HG03378 (cell line): ENCODE results near the gene PEX10.

Source experiments
- ATAC-seq: cut with Tn5 transposase; IDR thresholded peaks from one replicate; pipeline ENCODE4 v1.9.1; 2021; ENCODE audit warnings: mild to moderate bottlenecking, moderate library complexity; ENCODE audit not compliant: unreplicated experiment

Gene PEX10

GRCh38 chr1:2377751-2378440 is 34.5 kb downstream of the PEX10 start:
- ATAC-seq, result no peak

- no peak for ATAC-seq
These were observed 35.3 kb downstream of the PEX10 start for GRCh38 chr1:2376931-2377672.

- no peak for ATAC-seq
These were observed 36.1 kb downstream of the PEX10 start for GRCh38 chr1:2376261-2376741.

- ATAC-seq, result no peak
These were observed 36.5 kb downstream of the PEX10 start for GRCh38 chr1:2375923-2376260.

- ATAC-seq, result no peak
These were observed 37.0 kb downstream of the PEX10 start for GRCh38 chr1:2375246-2375922.

- ATAC-seq, result no peak
These were observed 37.9 kb downstream of the PEX10 start for GRCh38 chr1:2374252-2375155.

- no peak for ATAC-seq
These were observed 38.7 kb downstream of the PEX10 start for GRCh38 chr1:2373551-2374251.

GRCh38 chr1:2372551-2373490 is 39.5 kb downstream of the PEX10 start:
- no peak for ATAC-seq

GRCh38 chr1:2368053-2368744 is 44.2 kb downstream of the PEX10 start:
- no peak for ATAC-seq

GRCh38 chr1:2363847-2364513 is 48.4 kb downstream of the PEX10 start:
- no peak for ATAC-seq

- no peak for ATAC-seq
These were observed 51.6 kb downstream of the PEX10 start for GRCh38 chr1:2360588-2361364.

GRCh38 chr1:2358651-2359640 is 53.4 kb downstream of the PEX10 start:
- ATAC-seq, result no peak

GRCh38 chr1:2358072-2358471 is 54.3 kb downstream of the PEX10 start:
- no peak for ATAC-seq

GRCh38 chr1:2356911-2357845 is 55.2 kb downstream of the PEX10 start:
- ATAC-seq, result no peak

- no peak for ATAC-seq
These were observed 56.0 kb downstream of the PEX10 start for GRCh38 chr1:2356401-2356800.
